ENCODE measurements around the gene UGT1A5.
A peak's percentile ranks its signal among the peaks of the same experiment; 100 is the strongest.
"Not testable (repeated sequence)": the region's sequence is repeated elsewhere in the genome, so short reads cannot be mapped to it uniquely, and the experiment has no call there.

UGT1A5 gene

DNA sequence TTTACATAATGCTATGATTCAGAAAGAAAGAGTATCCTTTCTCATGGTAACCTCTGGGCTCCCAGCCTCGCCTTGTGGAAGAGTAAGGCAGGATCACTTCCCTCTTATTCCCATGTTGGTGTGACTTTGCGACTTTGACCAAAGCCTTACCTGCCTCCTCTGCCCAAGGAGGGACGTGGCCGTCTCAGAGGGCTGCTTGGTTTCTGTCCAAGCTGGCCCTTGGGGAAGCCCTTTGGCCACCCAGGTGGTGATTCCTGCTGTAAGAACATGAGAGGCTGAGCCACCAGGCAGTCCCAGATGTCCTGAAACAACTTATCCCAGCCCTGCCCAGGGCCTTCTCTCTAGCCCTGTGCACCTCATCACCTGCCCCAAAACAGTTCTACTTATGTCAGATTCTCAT, 14.0 kb upstream of the UGT1A5 start:
- DNase-seq = no peak

DNA sequence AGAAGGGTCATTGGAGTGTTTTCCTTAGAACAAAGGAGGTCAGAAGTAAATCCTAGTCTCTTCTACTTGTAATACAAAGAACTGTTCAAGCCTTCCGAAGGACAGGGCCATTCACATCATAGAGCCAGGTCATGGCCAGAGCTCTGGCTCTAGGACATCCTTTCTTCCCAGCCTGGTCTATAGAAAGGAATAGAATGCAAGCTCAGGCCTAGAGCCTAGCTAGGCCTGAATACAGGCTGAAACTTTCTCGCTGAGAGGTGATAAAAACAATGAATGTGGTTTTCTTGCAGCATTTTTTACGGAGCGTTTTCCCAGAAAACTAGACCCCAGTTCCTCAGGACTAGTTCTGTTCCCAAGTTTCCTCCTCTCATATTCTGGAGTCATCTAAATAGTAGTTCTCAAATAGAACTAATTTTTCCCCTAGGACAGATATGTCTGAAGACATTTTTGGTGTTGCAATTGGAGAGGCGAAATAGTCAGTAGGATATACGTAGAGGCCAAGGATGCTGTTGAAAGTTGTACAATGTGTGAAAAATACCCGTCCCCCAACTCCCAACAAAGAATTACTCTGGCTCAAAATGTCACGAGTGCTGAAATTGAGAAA, 13.2 kb upstream of the UGT1A5 start:
- DNase-seq = no peak

DNA sequence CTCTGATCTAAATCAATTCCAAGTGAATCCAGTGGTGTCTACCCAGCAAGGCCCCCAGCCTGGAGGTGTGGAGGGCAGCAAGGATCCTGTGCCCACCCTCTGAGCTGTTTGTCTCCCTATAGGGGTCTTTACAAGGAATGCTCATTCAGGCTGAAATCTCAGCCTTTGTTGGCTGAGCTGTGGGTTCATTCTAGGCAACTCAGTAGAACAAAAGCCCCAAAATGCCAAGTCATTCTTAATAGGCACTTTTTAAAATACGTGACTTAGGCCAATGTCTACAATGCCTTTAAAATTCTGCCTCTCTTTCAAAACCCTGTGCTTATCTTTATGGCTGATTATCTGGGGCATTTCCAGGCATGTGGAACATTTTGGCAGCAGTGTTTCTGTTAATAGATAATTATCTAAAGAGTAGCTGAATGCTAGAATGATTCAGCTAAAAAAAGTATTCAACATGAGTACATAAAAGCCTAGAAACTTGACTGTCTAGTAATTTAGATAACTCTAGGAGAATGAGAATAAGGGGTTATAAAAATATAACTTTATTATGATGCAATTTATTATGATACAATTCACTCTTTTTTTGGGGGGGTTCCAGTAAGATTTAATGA, 12.6 kb upstream of the UGT1A5 start:
- peak; percentile 86 for DNase-seq

DNA sequence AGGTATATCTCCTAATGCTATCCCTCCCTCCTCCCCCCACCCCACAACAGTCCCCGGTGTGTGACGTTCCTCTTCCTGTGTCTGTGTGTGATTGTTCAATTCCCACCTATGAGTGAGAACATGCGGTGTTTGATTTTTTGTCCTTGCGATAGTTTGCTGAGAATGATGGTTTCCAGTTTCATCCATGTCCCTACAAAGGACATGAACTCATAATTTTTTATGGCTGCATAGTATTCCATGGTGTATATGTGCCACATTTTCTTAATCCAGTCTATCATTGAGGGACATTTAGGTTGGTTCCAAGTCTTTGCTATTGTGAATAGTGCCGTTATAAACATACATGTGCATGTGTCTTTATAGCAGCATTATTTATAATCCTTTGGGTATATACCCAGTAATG, 11.9 kb upstream of the UGT1A5 start:
- not testable (repeated sequence) for DNase-seq

DNA sequence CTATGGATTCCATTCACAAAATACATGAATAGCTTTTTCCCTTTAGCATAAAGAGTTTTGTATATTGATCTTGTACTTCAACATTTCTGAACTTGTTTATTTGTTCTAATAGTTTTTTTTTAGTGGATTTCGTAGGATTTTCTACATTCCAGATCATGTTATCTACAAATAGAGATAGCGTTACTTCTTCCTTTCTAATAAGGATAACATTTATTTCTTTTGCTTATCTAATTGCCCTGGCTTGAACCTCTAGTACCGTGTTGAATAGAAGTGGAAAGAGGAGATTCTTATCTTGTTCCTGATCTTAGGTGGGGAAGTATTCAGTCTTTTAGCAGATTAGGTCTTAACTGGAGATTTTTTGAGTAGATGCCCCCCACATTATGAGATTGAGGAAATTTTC, 10.5 kb upstream of the UGT1A5 start:
- DNase-seq = no peak

DNA sequence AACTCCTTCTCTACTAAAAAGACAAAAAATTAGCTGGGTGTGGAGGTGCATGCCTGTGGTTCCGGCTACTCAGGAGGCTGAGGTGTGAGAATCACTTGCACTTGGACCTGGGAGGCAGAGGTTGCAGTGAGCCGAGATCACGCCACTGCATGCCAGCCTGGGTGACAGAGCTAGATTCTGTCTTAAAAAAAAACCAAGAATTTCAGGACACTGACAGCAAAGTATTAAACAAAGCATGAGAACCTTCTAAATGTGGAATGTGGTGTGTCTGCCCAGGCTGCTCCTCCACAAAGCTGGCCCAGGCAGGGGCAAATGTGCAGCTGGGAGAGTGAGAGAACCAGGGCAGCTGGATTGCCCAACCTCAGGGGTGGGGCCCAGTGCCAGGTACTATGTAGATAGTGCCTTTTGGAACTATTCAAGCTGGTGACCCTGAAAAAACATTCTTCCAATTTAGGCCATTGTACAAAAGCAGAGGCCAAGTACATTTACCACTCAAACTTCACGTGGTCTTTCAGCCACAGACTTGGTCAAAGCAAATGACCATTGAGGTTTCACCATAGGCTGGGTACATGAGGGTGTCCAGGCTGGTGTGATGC, 6.7 kb upstream of the UGT1A5 start:
- peak; percentile 90 for DNase-seq

DNA sequence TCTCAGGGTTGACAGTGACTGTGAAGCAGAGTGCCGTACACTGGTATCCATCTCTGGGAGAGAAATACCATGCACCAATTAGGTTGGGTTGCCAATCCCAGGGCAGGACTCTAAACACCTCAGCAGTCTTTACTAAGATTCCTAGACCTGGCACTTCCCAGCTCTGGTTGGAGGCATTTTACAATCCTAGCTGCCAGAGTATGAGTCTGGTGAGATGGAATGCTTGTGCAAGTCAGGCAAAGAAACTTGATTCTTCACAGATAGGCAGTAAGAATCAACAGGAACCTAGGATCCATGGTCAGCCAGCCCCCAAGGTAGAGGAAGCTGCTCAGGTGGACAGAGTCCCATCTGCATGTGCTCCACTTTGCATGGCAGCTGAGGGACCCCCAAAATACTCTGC, 6.0 kb upstream of the UGT1A5 start:
- DNase-seq = peak; percentile 95

DNA sequence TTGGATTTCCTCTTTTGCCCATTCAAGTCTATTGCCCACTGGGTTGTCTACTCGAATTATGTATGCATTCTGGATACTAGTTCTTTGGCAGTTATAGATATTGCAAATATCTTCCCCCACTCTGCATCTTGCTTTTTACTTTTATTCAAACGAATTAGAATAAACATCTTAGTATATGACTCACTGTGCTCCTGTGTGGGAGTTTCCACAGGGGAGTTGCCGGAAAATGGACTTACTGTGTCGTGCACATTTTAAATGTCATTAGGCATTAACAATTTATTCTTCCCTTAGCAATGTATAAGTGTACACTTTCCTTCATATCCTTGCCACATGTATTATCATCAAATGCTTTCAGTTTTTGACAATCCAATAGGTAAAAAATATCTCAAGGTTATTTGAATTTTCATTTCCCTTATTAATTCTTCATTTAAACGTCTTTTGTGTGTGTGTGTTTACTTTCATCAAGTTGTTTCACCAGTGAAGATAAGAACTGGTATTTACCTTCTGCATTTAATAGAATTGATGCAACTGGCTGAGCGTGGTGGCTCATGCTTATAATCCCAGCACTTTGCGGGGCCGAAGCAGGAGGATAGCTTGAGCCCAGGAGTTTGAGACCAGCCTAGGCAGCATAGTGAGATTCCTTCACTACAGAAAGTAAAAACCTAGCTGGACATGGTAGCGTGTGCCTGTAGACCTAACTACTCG, 4.6 kb upstream of the UGT1A5 start:
- peak; percentile 67 for DNase-seq

DNA sequence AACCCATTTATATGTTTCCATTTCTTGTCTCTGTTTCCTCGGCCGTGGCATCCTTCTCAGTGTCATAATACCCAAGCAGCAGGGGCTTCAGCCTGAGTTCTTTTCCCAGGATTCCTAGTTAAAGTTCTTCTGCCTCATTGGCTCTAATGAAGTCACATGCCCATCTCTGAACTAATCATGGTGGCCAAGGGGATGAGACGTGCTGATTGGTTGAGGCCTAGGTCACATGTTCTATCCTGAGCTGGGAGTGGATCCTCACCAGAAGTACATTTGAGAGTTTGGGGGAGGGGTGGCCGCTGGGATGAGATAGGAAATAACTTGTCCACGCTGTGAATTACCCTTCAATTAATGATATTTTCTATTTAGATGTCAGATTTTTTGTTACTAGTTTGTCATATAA, 3.8 kb upstream of the UGT1A5 start:
- no peak for DNase-seq

DNA sequence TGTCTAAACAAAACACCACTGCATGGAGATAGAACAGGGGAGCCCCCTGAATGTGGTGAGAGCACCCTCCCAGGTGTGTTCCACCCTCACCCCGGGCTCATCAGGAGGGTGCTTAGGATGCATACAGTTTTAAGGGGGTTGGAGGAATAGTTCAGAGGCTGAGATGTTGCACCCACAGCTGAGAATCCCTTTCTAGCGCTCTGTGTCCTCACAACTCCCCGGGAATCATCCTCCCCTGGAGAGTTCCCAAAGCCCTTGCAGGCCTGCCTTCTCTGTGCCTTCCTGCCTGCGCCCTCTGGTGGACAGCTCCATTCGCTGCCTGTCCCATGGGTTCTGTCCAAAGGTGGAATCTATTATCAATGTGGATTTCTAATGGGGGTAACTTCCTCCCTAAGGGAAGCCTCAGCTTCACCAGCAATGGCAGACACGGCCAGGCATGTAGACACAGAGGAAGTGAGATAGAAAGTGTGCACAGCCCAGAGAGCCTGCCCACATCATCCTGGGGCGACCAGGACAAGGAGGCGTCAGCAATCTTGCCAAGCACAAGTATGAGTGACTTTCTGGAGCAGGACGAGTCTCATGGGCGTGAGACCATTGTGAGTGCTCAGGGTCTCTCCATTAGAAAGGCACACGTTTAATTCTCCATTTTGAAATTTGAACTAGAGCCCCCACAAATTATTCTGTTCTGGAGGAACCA, 1.2 kb upstream of the UGT1A5 start:
- DNase-seq = peak; percentile 69

DNA sequence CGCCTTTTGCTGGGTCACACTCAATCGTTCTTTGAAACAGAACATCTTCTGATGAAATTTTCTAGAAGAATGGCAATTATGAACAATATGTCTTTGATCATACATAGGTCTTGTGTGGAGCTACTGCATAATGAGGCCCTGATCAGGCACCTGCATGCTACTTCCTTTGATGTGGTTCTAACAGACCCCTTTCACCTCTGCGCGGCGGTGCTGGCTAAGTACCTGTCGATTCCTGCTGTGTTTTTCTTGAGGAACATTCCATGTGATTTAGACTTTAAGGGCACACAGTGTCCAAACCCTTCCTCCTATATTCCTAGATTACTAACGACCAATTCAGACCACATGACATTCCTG, 532 bp downstream of the UGT1A5 start:
- no peak for DNase-seq

DNA sequence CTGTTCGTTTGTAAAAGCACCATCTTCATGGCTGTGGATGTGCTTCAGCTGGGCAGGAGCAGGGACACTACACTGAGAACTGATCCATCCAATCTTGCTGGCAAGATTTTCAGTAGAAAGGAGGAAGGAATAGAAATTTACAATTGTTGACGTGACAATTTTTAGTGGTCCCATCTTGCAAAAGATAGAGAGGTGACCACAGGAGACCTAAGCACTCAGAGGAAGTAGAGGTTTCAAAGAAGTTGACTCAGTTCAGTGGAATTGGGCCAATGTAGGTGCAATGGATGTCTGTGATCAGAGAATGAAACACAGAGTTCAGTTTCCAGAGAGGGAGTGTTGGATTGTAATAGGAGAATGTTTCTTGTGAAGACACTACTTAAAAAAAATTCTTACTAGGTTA, 1.4 kb downstream of the UGT1A5 start:
- no peak for DNase-seq

DNA sequence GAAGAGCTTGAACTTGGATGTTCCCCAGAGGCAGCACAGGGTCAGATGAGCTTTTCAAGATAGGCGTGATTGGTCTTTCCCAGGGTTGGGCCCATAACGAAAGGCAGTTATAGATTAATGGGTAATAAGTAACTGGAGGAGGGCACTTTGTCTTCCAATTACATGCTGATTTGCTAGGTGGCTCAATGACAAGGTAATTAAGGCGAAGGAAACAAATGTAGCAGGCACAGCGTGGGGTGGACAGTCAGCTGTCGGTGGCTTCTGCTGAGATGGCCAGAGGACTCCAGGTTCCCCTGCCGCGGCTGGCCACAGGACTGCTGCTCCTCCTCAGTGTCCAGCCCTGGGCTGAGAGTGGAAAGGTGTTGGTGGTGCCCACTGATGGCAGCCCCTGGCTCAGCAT, 5.8 kb downstream of the UGT1A5 start, which contains the start of gene UGT1A4:
Gene UGT1A4, plus strand, starts transcription at position 185 of the 400 bp plus-strand sequence. Its CDS starts 85 bp downstream, at position 270.
- DNase-seq = no peak

DNA sequence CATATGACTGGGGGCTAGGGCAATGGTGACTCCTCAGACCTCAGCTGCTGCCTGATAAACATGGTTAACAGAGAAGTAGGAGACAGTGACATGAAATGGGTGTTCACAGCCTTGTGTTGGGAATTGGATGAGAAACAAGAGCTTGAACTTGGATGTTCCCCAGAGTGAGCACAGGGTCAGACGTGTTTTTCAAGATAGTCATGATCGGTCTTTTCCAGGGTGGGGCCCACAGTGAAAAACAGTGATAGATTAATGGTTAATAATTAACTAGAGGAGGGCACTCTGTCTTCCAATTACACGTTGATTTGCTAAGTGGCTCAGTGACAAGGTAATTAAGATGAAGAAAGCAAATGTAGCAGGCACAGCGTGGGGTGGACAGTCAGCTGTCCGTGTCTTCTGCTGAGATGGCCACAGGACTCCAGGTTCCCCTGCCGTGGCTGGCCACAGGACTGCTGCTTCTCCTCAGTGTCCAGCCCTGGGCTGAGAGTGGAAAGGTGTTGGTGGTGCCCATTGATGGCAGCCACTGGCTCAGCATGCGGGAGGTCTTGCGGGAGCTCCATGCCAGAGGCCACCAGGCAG, 16.1 kb downstream of the UGT1A5 start, which contains the start of gene UGT1A3:
Gene UGT1A3, plus strand, starts transcription at position 320 of the 579 bp plus-strand sequence. Its CDS starts 85 bp downstream, at position 405.
- DNase-seq = no peak

DNA sequence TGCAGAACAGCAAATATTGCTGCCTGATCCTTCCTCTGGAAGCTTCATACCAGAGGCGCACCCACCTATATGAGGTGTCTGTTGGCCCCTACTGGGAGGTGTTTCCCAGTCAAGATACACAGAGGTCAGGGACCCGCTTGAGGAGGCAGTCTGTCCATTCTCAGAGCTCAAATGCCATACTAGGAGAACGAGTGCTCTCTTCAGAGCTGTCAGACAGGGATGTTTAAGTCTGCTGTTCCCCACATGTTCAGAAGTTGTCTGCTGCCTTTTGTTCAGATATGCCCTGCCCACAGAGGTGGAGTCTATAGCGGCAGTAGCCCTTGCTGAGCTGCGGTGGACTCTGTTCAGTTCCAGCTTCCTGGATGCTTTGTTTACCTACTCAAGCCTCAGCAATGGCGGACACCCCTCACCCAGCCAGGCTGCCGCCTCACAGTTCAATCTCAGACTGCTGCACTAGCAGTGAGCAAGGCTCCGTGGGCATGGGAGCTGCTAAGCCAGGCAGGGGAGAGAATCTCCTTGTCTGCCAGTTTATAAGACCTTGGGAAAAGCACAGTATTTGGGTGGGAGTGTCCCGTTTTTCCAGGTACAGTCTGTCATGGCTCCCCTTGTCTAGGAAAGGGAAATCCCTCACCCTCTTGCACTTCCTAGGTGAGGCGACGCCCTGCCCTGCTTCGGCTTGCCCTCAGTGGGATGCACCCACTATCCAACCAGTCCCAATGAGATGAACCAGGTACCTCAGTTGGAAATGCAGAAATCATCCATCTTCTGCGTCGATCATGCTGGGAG, 24.4 kb downstream of the UGT1A5 start:
- DNase-seq = not testable (repeated sequence)

DNA sequence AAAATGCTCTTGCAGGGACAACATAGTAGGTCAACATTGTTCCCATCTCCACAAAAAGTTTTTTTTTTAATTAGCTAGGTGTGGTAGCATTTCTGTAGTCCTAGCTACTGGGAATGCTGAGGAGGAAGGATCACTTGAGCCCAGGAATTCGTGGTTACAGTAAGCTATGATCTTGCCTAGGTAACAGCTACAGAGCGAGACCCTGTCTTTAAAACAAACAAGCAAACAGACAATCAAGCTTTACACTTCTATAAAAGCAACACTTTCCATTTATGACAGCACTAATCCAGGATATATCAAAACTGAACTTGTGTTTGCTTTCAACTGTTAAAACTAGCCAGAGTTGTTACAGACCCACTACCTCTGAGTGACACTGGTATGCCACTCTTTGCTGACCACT, 28.2 kb downstream of the UGT1A5 start:
- no peak for DNase-seq

DNA sequence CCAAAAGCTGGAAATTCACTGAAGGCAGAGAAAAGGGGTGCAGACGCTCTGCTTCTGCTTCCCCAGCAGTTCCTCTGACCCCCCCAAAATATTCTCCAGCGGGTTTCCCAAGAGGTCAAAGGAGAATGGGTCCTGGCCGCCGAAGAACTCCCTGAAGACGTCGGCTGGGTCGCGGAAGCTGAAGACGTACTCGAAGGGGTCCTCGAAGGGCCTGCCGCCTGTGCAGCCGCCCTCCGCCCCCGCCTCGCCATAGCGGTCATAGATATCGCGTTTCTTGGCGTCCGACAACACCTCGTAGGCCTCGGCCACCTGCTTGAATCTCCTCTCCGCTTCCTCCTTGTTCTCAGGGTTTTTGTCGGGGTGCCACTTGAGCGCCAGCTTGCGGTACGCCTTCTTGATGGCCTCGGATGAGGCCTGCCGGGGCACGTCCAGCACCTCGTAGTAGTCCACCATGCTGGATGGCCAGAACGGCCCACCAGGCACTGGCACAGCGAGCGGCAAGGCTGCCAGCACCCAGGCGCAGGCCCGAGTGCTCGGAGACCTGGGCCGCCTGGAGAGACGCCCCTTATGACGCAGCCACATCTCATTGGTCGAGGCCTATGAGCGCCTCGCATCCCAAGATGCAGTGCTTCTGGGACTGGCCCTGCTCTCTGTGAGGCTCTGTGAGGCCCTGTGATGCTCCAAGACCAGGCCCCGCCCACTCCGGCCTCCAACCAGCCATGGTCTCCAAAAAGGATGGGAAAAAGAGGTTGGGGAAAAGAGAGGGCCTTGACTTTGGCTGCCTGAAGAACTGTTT, 31.0 kb downstream of the UGT1A5 start:
- no peak for DNase-seq

DNA sequence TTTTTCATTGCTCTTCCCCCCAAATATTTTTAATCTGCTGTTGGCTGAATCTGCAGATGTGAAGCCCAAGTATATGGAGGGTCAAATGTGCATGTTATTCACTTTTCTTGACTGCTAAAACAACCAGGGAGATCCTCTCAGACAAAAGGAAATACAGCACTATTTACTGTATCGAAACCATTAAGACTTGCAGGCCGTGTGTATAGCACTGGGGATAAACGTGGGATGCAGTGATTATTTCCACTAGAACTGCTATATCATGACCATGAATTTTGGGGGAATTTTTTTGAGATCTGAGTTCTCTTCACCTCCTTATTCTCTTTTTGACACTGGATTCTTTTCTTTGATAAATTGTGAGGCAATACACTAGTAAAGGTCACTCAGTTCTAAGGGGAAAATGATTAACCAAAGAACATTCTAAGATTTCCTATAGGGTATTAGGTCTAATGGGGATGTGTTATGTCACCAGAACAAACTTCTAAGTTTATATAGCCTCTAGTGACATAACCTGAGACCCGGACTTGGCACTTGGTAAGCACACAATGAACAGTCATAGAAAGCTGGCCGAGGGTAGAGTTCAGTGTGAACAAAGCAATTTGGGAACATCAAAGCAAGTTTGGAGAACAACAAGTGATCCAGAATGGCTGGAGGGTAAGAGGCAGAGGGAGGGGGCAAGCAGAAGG, 32.5 kb downstream of the UGT1A5 start:
- DNase-seq = no peak

DNA sequence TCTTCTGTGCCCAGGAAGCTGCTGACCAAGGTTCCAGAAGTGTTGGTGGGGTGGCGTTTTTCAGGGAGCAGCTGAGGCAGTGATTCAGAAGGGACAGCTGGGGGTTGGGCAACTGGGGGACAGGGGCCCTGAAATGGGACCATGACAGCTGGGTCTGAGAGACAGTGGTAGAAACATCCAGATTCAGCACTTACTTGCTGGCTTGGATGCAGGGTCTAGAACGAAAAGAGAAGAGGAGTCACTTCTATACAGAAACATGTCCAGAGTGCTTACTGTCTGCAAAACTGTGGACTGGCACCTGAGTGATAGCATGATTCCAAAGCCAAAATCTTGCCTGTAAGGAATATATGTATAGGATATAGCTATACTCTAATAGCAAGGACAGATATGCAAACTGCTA, 33.1 kb downstream of the UGT1A5 start:
- DNase-seq = not testable (repeated sequence)

DNA sequence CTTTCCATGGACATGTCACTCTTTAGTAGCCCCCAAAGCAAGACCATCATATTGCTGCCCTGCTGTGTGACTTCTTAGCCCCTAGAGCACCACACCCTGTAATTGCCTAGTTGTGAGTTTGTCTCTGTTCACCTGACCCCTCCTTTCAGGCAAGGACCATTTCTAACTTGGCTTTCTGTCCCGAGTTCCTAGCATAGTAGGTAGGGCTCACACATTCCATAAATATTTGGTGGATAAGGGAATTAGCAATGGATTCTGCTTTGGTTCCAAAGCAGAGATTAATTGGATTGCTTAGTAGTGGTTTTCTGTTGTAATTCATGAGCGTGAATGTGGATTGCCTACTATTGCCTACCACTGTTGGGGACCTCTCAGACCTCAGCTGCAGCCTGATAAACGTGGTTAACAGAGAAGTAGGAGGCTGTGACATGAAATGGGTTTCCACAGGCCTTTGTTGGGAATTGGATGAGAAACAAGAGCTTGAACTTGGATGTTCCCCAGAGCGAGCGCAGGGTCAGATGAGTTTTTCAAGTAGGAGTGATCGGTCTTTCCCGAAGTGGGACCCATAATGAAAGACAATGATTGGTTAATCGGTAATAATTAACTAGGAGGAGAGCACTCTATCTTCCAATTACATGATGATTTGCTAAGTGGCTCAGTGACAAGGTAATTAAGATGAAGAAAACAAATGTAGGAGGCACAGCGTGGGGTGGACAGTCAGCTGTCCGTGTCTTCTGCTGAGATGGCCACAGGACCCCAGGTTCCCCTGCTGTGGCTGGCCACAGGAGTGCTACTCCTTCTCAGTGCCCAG, 34.0 kb downstream of the UGT1A5 start:
- peak; percentile 17 for DNase-seq

Measured in NCI-H226 (cell line).